ENCODE measurements around the gene WNT2. TPM values are rescaled to one million over a fixed set of nuclear protein-coding genes. Genes with fewer than 3 reads are reported as not detected.

Gene WNT2
- total and polyA plus RNA-seq, 10 of the 15 experiments (the other 5 are each of a cell fraction or from before 2014, with no cell fraction given): 0.07 to 0.34 (median 0.19) TPM

DNA sequence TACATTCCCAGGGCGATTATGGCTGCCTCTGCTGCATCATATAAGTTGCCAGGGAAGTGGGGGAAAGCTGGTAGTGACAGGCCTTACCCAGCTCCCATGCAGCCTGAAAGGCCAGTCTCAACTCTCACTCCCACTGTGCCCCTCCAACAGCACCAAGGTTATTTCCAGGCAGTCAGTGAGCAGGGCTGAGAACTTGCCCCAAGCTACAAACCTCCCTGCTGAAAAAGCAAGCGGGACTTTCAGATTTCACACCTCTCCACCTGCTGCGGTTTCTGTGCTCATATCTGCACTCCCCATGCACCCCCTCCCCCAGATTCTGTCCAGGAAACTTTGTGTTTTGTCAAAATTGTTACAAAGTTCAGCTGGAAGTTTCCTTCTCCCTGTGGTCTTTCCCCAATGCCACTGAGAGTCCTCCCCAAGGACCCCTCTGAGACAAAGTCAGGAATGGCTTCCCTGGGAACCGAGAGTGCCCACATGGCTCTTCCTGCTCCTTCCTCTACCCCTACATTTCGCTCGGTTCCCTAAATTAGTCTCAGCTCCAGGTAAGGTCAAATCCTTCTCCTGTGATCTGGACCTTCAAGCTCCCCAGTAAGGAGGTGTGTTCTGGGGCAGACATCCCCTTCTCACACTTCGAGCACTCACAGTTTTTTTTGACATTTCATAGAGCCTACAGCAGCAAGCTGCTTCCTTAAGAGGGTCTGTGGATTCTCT is 25.3 kb upstream of the WNT2 start (continued):
- TF ChIP-seq, protein P1, sequence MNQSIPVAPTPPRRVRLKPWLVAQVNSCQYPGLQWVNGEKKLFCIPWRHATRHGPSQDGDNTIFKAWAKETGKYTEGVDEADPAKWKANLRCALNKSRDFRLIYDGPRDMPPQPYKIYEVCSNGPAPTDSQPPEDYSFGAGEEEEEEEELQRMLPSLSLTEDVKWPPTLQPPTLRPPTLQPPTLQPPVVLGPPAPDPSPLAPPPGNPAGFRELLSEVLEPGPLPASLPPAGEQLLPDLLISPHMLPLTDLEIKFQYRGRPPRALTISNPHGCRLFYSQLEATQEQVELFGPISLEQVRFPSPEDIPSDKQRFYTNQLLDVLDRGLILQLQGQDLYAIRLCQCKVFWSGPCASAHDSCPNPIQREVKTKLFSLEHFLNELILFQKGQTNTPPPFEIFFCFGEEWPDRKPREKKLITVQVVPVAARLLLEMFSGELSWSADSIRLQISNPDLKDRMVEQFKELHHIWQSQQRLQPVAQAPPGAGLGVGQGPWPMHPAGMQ (IDR thresholded peaks at IDR 0.05; ENCODE audit: borderline replicate concordance): no peak
- TF ChIP-seq BHLHE40 (IDR thresholded peaks at IDR 0.05; ENCODE audit: borderline replicate concordance in 1 of 2, low read depth in 2 of 2, low read length in 1 of 2): peak; percentile 70 to 81
- peak; percentile 88 for TF ChIP-seq JUNB (IDR thresholded peaks at IDR 0.05)
- TF ChIP-seq BACH1 (IDR thresholded peaks at IDR 0.05; ENCODE audit: borderline replicate concordance): peak; percentile 68; the same call in 1 of the 2 replicates
- TF ChIP-seq, protein P2, sequence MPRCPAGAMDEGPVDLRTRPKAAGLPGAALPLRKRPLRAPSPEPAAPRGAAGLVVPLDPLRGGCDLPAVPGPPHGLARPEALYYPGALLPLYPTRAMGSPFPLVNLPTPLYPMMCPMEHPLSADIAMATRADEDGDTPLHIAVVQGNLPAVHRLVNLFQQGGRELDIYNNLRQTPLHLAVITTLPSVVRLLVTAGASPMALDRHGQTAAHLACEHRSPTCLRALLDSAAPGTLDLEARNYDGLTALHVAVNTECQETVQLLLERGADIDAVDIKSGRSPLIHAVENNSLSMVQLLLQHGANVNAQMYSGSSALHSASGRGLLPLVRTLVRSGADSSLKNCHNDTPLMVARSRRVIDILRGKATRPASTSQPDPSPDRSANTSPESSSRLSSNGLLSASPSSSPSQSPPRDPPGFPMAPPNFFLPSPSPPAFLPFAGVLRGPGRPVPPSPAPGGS (IDR thresholded peaks at IDR 0.05; ENCODE audit: borderline replicate concordance, insufficient read depth, low read depth, low read length, poor library complexity, severe bottlenecking): peak; percentile 85
- peak; percentile 92; the same call in 1 of the 2 replicates for TF ChIP-seq CBFB (IDR thresholded peaks at IDR 0.05; ENCODE audit: low read depth)
- peak; percentile 88 for TF ChIP-seq MEF2B (IDR thresholded peaks at IDR 0.05; ENCODE audit: partially characterized antibody, poor library complexity, severe bottlenecking)
- TF ChIP-seq, protein P3, sequence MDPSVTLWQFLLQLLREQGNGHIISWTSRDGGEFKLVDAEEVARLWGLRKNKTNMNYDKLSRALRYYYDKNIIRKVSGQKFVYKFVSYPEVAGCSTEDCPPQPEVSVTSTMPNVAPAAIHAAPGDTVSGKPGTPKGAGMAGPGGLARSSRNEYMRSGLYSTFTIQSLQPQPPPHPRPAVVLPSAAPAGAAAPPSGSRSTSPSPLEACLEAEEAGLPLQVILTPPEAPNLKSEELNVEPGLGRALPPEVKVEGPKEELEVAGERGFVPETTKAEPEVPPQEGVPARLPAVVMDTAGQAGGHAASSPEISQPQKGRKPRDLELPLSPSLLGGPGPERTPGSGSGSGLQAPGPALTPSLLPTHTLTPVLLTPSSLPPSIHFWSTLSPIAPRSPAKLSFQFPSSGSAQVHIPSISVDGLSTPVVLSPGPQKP (IDR thresholded peaks at IDR 0.05; ENCODE audit: low read depth, low read length): no peak
- TF ChIP-seq, protein P4, sequence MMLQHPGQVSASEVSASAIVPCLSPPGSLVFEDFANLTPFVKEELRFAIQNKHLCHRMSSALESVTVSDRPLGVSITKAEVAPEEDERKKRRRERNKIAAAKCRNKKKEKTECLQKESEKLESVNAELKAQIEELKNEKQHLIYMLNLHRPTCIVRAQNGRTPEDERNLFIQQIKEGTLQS (IDR thresholded peaks at IDR 0.05; ENCODE audit: borderline replicate concordance, extremely low read depth, low read depth, low read length): no peak
- TF ChIP-seq SIX5 (IDR thresholded peaks at IDR 0.05; ENCODE audit: low read depth, low read length, severe bottlenecking): no peak
- TF ChIP-seq, protein P5, sequence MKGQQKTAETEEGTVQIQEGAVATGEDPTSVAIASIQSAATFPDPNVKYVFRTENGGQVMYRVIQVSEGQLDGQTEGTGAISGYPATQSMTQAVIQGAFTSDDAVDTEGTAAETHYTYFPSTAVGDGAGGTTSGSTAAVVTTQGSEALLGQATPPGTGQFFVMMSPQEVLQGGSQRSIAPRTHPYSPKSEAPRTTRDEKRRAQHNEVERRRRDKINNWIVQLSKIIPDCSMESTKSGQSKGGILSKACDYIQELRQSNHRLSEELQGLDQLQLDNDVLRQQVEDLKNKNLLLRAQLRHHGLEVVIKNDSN (IDR thresholded peaks at IDR 0.05; ENCODE audit: borderline replicate concordance, extremely low read length, insufficient read depth, low read depth, low read length): no peak
- 0 out of 2 replicates have a peak, but pooled peaks have one; percentile 4 for TF ChIP-seq RFX5 (IDR thresholded peaks at IDR 0.05; ENCODE audit: low read depth, low read length)
- TF ChIP-seq CREB1 (IDR thresholded peaks at IDR 0.05; ENCODE audit: low read depth): peak; percentile 45; the same call in 1 of the 2 replicates
- peak; percentile 96 for TF ChIP-seq EED (IDR thresholded peaks at IDR 0.05; ENCODE audit: low read depth)
- peak; percentile 60 for TF ChIP-seq ZNF24 (IDR thresholded peaks at IDR 0.05)
- TF ChIP-seq POLR2AphosphoS5 (IDR thresholded peaks at IDR 0.05; ENCODE audit: low read length): peak; percentile 32; the same call in 1 of the 2 replicates
- TF ChIP-seq, protein P6, sequence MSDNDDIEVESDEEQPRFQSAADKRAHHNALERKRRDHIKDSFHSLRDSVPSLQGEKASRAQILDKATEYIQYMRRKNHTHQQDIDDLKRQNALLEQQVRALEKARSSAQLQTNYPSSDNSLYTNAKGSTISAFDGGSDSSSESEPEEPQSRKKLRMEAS (IDR thresholded peaks at IDR 0.05; ENCODE audit: low read depth, low read length): no peak; the same call in 1 of the 2 replicates
- 0 out of 2 replicates have a peak, but pooled peaks have one; percentile 5 for TF ChIP-seq MEF2A (IDR thresholded peaks at IDR 0.05; ENCODE audit: insufficient read depth, low read depth, low read length)
- TF ChIP-seq, protein P7, sequence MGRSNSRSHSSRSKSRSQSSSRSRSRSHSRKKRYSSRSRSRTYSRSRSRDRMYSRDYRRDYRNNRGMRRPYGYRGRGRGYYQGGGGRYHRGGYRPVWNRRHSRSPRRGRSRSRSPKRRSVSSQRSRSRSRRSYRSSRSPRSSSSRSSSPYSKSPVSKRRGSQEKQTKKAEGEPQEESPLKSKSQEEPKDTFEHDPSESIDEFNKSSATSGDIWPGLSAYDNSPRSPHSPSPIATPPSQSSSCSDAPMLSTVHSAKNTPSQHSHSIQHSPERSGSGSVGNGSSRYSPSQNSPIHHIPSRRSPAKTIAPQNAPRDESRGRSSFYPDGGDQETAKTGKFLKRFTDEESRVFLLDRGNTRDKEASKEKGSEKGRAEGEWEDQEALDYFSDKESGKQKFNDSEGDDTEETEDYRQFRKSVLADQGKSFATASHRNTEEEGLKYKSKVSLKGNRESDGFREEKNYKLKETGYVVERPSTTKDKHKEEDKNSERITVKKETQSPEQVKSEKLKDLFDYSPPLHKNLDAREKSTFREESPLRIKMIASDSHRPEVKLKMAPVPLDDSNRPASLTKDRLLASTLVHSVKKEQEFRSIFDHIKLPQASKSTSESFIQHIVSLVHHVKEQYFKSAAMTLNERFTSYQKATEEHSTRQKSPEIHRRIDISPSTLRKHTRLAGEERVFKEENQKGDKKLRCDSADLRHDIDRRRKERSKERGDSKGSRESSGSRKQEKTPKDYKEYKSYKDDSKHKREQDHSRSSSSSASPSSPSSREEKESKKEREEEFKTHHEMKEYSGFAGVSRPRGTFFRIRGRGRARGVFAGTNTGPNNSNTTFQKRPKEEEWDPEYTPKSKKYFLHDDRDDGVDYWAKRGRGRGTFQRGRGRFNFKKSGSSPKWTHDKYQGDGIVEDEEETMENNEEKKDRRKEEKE (IDR thresholded peaks at IDR 0.05): no peak
- peak; percentile 26; the same call in 1 of the 2 replicates for TF ChIP-seq PML (IDR thresholded peaks at IDR 0.05; ENCODE audit: low read length)
- no peak for TF ChIP-seq SREBF2 (IDR thresholded peaks at IDR 0.05; ENCODE audit: low read length)

All from GM12878 (cell line).